Dedifferentiated amniotic fluid mesenchymal stem cell (primary cell): ENCODE data around the gene FAM25G.

ENCODE experiments used
- DNase-seq: peaks from one replicate; pipeline ENCODE4 v3.0.0-alpha.2; 2016; ENCODE audit errors: extremely low spot score

Gene FAM25G

DNA sequence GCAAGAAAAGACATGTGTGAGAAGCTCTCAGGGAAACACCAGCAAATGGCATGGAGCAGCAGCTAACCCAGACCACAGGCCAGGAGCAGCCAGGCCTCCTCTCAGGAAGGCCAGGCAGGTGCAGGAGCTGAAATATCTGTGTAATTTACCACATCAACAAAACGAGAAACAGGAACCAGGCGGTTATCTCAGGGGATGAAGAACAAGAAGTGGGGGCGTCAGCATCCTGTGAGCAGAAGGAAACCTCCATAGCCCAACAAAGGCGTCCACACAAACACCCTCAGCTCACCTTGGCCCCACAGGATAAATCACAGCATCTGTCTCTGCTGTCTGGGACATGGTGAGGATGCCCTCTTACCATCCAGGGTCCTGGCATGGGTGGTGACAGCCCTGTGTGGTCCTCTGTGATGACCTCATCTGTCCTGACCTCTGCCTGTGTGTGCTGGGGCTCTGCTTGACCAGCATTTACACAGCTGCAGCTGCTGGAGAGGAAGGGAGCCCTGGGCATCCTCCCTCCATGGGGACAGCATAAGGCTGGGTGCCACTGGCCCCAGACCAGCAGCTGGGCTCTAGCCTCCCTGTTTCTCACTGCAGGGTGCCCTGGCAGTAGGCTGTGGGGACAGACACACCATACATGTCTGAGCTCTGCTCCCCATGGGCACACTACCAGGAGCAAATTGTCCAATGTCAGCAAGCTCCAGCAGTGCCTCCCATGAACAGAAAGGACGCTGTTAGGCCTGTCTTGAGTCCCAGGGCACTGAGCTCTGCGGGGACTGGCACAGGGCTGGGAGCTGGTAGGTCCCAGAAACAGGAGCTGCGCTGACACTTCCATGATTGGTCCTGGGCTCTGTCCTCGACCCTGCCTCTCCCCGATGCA, 42.2 kb downstream of the FAM25G start:
- no peak for DNase-seq

DNA sequence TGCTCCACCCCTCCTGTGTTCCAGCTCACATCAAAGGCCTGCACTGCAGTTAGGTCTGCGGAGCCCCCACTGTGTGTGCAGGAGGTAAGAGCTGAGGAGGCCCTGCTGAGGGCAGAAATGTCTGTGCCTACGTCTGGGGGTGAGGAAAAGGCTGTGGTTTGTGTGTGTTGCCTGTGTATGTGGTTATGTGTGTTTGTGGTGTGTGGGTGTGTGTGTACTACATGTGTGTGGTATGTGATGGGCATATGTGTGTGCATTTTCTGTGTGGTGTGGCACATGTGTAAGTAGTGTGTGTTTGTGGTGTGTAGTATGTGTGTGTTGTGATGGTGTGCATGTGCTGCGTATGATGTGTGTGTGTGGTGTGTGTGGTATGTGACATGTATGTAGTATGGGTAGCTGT, 43.8 kb downstream of the FAM25G start:
- no peak for DNase-seq

DNA sequence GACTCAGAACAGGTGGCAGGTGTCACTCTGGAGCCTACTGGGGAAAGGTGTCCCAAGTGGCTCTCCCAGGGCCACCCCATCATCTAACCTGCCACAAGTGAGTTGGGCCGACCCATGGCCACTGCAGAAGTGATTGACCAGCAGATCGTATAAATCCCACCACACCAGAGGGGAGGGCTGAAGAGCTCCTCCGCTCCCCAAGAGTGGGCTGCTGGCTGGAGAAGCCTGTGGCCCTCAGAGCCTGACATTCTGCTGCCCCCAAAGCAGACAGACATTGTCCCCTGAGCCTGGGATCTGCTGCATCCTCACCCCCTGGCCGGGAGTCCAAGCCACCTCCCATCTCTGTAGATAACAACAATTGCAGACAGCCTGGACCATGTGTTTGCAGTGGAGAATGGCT, 44.3 kb downstream of the FAM25G start:
- DNase-seq, result no peak

DNA sequence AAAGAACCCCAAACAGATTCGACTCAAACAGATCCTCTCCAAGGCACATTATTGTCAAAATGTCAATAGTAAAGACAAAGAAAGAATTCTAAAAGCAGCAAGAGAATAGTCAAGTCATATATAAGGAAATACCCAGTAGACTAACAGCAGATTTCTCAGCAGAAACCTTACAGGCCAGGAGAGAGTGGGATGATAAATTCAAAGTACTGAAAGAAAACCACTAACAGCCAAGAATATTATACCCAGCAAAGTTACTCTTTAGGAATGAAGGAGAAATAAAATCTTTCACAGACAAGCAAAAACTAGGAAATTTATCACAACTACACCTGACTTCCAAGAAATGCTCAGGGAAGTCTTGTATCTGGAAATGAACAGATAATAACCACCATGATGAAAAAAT, 45.8 kb downstream of the FAM25G start:
- no peak for DNase-seq

DNA sequence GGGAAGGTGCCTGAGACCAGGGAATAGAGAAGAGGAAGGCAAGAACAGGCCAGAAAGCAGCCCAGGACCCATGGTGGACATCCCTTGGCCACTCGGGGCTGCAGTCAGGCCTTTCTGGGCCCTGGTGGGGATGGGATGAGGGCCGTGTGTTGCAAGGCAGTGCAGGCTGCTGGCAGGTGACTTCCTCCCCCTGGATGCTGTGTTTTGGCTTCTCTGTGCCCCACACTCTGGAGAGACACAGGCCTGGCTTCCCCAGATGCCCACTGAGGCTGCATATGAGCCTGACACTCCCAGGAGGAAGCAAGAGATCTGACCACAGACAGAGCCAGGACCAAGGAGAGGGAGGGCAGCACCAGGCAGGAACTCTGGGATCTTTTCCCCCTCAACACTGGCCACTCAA, 47.5 kb downstream of the FAM25G start:
- no peak for DNase-seq

DNA sequence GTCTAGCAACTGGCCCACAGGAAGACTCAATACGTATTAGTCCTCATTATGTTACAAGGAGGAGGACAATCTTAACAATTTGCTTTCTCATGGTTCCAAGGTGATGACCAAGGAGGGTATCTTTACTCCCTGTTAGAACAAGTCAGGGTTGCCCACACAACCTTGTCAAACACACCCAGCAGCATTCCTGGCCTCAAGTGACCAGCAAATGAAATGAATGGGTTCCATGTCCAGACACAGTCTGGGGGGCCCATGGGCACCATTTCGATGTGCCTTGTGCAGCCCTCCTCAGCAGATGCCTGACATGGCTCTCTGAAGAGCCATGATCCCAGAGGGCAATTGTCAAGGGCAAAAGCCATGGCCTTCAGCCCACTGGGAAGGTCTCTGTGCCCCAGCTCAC, 48.4 kb downstream of the FAM25G start:
- DNase-seq, result no peak

DNA sequence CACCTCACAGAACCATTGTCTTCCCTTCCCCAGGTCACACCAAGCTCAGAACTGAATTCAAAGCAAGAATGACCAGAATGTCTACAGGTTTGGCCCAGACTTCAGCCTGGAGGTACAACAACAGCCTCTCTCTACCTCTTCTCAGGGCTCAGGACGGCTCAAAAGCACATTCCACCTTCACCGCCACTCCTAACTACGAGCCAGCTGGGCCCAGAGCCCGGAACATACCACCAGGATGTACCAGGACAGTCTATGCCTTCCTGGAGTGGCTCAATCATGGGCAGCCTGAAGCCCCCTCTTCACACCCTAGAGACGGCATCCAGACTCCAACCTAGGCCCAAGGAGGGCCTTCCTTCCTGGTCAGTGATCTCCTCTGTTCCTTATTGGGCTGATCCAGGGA, 49.1 kb downstream of the FAM25G start:
- no peak for DNase-seq

DNA sequence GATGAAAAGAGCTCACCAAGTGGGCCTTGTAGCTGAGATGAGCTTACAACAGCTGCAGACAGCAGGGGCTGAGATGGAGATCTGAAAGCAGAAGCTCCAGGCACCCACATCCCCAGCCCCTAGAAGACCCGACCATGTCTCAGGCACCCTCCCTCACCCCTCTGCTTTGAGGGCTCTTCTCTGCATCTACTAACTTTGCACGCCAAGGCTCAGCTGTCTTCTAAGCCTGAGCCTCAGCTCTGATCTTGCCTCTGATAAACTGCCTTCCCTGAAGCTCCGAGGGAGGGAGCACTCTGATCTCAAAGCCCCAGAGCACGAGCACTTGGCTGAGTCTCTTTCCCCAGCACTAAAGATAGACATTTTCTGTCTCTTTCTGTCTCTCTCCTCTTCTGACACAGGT, 49.6 kb downstream of the FAM25G start:
- DNase-seq, result no peak

DNA sequence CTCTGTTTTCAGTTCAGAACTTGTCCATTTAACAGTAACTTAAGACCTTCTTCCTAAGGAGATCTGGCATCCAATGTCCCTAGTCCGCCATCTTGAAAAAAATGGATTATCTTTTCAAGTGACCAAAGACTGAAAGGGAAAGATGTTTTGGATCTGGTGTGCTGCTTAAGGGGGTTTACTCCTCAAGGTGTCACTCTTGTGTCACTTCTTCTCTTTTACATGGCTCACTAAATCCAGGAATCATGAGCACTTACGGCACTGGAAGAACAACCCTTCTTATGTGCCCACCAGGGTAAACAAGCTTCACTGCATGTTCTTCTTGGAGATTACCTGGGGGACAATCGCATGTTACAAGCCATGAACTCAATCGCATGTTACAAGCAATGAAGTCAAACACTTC, 51.3 kb downstream of the FAM25G start:
- no peak for DNase-seq

DNA sequence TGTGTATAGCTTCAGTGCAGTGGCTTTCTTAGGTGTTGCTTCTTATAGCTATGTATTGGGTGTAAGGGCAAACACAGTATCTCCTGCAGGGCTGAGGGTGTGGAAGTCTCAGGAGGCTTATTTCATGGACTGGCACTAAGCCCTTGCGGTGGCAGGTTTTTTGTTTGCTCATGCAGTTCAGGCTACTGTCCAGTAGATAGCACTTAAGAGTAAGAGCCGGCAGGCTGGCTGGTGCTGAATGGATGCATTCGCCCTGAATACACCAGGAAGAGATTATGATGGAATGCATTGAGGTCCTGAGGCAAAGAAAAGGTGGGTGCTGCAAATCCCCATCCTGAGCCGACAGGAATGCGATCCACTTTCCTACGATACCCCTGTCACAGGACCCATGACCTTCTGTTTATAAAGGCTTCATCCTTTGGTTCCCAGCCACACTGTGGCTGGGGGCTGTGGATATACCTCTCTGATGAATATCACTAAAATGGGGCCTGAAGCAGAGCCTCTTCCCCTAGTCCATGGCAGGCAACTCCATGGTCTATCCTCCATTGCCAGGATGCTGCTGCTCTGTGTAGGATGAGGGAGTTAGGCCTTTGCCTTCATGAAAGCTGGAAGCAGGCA, 52.5 kb downstream of the FAM25G start:
- peak; percentile 53 for DNase-seq
